GM19043 (cell line): ENCODE data around the gene RTF2.
"Not testable (repeated sequence)": the region's sequence is repeated elsewhere in the genome, so short reads cannot be mapped to it uniquely, and the experiment has no call there.

Experiments
- ATAC-seq: cut with Tn5 transposase; IDR thresholded peaks from one replicate; pipeline ENCODE4 v1.9.1; 2021; ENCODE audit warnings: low read depth; ENCODE audit not compliant: unreplicated experiment

The RTF2 gene

GRCh38 chr20:56532946-56533345 is 64.5 kb downstream of the RTF2 start, which contains the start of gene FAM209B:
Gene FAM209B, plus strand, starts transcription at chr20:56533246. Its CDS starts 96 bp downstream, at chr20:56533342.
- not testable (repeated sequence) for ATAC-seq

- ATAC-seq, result no peak
These were observed 69.6 kb downstream of the RTF2 start for GRCh38 chr20:56537997-56538396.

- no peak for ATAC-seq
These were observed 72.0 kb downstream of the RTF2 start for GRCh38 chr20:56540415-56540814.

DNA sequence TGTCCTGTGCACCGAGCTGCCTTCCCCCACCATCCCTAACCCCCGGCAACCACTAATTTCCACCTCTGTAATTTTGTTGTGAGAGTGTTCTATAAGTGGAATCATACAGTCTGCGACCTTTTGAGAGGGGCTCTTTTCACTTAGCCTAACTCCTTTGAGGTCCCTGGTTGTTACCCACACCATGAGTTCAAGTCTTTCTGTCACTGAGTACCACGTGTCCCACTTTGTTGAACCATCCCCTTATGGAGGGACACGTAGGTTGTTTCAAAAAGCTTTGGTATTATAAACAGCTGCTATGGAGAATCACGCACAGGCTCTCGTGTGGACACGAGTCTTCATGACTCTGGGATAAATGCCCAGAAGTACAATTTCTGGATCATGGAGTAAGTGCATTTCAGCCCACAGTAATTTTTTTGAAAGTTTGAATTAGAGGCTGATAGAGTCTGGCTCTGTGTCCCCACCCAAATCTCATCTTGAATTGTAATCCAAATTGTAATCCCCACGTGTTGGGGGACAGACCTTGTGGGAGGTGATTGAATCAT is 74.1 kb downstream of the RTF2 start:
- no peak for ATAC-seq

DNA sequence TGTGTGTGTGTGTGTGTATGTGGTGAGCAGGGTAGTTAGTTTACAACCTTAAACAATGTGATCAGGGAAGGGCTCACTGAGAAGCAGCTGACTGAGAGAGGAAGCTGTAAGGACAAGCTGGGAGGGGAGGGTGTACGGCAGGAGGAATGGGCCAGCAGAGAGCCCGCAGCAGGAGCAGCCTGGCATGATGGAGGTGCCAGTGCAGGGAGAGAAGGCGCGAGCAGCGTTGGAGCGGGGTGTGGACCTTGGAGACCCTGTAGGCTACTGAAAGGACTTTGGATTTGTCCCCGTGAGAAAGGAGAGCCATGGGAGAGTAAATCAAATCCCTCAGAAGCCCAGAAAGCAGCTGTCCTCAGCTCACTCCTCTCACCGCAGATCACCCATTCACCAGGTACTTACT is 83.1 kb downstream of the RTF2 start:
- no peak for ATAC-seq

DNA sequence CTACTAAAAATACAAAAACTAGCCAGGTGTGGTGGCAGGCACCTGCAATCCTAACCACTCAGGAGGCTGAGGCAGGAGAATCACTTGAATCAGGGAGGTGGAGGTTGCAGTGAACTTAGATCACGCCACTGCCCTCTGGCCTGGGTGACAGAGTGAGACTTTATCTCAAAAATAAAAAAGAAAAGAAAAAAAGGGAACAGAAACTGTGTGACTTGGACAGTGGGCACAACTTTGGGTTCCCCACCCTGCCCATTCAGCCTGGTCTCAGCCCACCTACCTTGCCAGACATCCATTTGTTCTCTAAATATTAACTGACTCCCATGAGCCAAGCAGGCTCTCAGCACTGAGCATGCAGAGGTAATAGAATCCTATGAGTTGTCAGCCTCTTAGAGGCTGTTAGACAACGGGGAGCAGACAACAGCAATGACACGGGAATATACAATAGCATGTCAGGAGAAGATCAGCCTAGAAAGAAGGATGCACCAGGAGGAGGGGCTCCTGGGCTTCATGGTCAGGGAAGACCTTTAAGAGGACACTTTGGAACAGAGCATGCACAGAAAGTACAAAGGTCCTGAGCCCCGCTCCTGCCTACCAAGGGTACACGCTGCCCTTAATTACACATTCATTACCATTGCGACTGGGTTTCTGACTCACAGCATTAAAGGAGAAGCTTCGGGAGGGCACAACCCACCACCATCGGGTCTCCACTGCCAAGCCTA is 84.6 kb downstream of the RTF2 start:
- no peak for ATAC-seq

GRCh38 chr20:56554869-56555268 is 86.4 kb downstream of the RTF2 start:
- ATAC-seq, result peak; percentile 87

DNA sequence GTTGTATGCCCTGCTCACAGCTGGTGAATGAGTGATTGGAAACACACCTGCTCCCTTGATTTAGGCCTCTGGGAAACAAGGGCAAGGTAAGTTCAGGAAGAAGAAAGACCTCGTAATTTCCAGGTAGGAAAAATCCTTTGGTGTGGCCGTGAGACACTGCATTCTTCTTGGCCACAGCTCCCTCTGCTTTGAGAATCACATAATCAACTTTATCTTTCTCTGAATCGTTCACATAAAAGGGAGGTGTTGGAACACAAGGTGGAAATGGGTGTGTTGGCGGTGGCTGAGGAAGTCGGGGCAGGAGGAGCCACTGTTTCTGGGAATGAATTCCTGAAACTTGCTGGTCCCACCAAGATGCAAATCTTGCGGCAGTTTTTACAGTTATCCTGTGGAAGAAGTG is 90.5 kb downstream of the RTF2 start:
- no peak for ATAC-seq

DNA sequence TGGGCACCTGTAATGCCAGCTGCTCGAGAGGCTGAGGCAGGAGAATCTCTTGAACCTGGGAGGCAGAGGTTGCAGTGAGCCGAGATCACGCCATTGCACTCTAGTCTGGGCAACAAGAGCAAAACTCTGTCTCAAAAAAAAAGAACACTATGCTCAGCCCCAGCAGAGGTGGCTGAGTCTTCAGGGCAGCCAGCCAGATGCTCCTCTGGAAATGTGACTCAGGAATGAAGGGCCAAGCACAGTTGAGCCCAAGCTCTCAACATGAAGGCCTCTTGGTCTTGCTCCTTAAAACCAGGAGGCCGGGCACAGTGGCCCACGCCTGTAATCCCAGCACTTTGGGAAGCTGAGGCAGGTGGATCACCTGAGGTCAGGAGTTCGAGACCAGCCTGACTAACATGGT is 96.1 kb downstream of the RTF2 start:
- not testable (repeated sequence) for ATAC-seq

GRCh38 chr20:56565511-56565910 is 97.1 kb downstream of the RTF2 start:
- no peak for ATAC-seq

GRCh38 chr20:56566621-56567020 is 98.2 kb downstream of the RTF2 start:
- ATAC-seq, result no peak
